Pancreas (tissue), 10 donors: ENCODE measurements around the gene EEIG2. TPM values are rescaled to one million over a fixed set of nuclear protein-coding genes. Genes with fewer than 3 reads are reported as not detected.
A peak's percentile ranks its signal among the peaks of the same experiment; 100 is the strongest.

ENCODE experiments used
- ATAC-seq, 4 donors: fragments of 200-7000 bp; cut with Tn5 transposase; one replicate each; pipeline versions ENCODE4 v1.8.0 to v1.9.1; 2020; ENCODE audit warnings: mild to moderate bottlenecking in 4 of 4, moderate library complexity in 4 of 4
- DNase-seq, 6 donors: peaks; one replicate each; pipeline ENCODE4 v3.0.0-alpha.2; 2020
- FAIRE-seq: peaks from 2 replicates; lab custom pipeline; 2012; peaks lifted over from hg19 to GRCh38; lab: Jason Lieb, UNC
- H3K27ac ChIP-seq, 4 donors: fragments of 200-600 bp; sonication (generic); 1 replicate in 3 of 4; 2 replicates in 1 of 4; pipeline versions ENCODE4 v1.5.0 to v1.8.0; 2020
- H3K27me3 ChIP-seq, 4 donors: fragments of 200-600 bp; one replicate each; pipeline ENCODE4 v1.8.0; 2021
- H3K36me3 ChIP-seq, 3 donors: fragments of 200-600 bp; sonication (generic) in 1 of 3; one replicate each; pipeline versions ENCODE4 v1.5.0 to v1.8.0; 2020 to 2021
- H3K4me1 ChIP-seq, 3 donors: fragments of 200-600 bp; one replicate each; pipeline ENCODE4 v1.8.0; 2021
- H3K4me3 ChIP-seq, 4 donors: fragments of 200-600 bp; sonication (generic) in 2 of 4; one replicate each; pipeline versions ENCODE4 v1.5.0 to v1.8.0; 2020 to 2021
- H3K9me3 ChIP-seq, 4 donors: fragments of 200-600 bp; one replicate each; pipeline ENCODE4 v1.8.0; 2021
- CTCF ChIP-seq, 4 donors: fragments of 200-600 bp; sonication (generic) in 3 of 4; IDR thresholded peaks; one replicate each; pipeline versions ENCODE4 v1.5.0 to v1.8.0; 2021; ENCODE audit warnings: antibody characterized with exemption in 4 of 4
- WGBS, 2 donors: extraction: QIAGEN DNeasy Blood & Tissue Kit; methylation state at CpG; one replicate each; pipeline ENCODE4 v1.1.7; 2013; 5-methylcytosine and 5-hydroxymethylcytosine counted together
- intact Hi-C, 3 donors: fragments of 100-400 bp; cut with DNase I; formaldehyde crosslinking; loops; one replicate each; pipeline versions ENCODE4 v1.11.1 to v1.14.2; 2022
- polyA plus RNA-seq, 2 donors: library from polyadenylated mRNA; stranded (reverse); fragments of 200-250 nt; gene quantifications; one replicate each; pipeline ENCODE4 v1.2.3, GENCODE V29; 2013
- total RNA-seq, 6 donors: library from RNA; stranded (reverse); fragmentation: NEBNext Ultra II Directional in 4 of 6; extraction: Animal tissue kit (Norgen Biotek cat#: 25700) in 4 of 6; gene quantifications; one replicate each; pipeline versions ENCODE4 v1.2.1 to v1.2.4, GENCODE V29; 2021 to 2023
- donor health status: healthy with polysubstance abuse.
- donor health status: DM: no; HTN: no; CAD: no; lungs with moderate emphysema.
- donor health status: DM: no; HTN: no; CAD: no.
- donor health status: control.
- donor health status: control.
- donor health status: Bipolar disorder and iron deficiency.
- donor health status: DM: yes; HTN: yes; CAD: no.
- donor health status: DM: no; HTN: no; CAD: no.
- donor health status: DM: no; HTN: no; CAD: no.
- donor health status: DM: yes; HTN: yes; CAD: no.

EEIG2 gene
- total and polyA plus RNA-seq, 8 donors = 1.7 to 13.0 (median 2.8) TPM

DNA sequence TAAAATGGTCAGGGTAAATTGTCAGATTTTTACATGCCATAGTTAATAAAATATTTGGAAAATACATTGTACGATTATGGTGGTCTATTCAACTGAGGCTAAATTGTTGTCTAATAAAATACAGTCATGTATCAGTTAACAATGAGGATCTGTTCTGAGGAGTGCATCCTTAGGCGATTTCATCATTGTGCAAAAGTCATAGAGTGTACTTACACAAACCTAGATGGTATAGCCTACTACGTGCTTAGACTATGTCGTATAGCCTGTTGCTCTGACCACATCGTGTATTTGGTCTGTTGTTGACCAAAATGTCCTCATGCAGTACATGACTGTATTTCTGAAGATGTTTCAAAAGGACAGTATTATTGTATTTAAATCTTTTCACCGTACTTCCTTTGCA, 5.2 kb downstream of the EEIG2 start:
- 87 to 95% methylated on average over 6 of the region's 6 CpGs for WGBS, 2 donors
- TF ChIP-seq CTCF (IDR thresholded peaks at IDR 0.05) = no peak
- no peak overlapping the region for H3K4me3 ChIP-seq
- ATAC-seq = no peak
- peaks cover 0 to 18% (median 5%) of the 10 kb centered on the region in 3 donors for H3K4me1 ChIP-seq
- intact Hi-C loops = loop anchor here in 1 of 3 donors (10.0 kb wide), 1 partner anchor 50 kb away; no protein-coding TSS in a partner anchor
- no peaks in the 10 kb centered on the region for H3K27me3 ChIP-seq
- no peaks in the 10 kb centered on the region for H3K9me3 ChIP-seq
- no peak for FAIRE-seq
- H3K36me3 ChIP-seq = no peaks in the 10 kb centered on the region
- no peak for DNase-seq
- no peak overlapping the region for H3K27ac ChIP-seq

GRCh38 chr1:108565512-108565911, 5.6 kb downstream of the EEIG2 start:
- FAIRE-seq (no peak), ATAC-seq (no peak), DNase-seq (no peak)
- intact Hi-C loops = loop anchor here in 1 of 3 donors (10.0 kb wide), 1 partner anchor 51 kb away; no protein-coding TSS in a partner anchor
- H3K27me3 ChIP-seq = no peaks in the 10 kb centered on the region
- H3K9me3 ChIP-seq = no peaks in the 10 kb centered on the region
- H3K36me3 ChIP-seq = no peaks in the 10 kb centered on the region
- WGBS, 2 donors = 80% methylated on average over 1 of the region's 1 CpG
- no peak overlapping the region for H3K4me3 ChIP-seq
- no peak for TF ChIP-seq CTCF (IDR thresholded peaks at IDR 0.05)
- H3K4me1 ChIP-seq = peaks cover 0 to 18% (median 5%) of the 10 kb centered on the region in 3 donors
- no peak overlapping the region for H3K27ac ChIP-seq

- no peak overlapping the region for H3K4me3 ChIP-seq
- no peak overlapping the region for H3K27ac ChIP-seq
- no peaks in the 10 kb centered on the region for H3K4me1 ChIP-seq
- no peak for DNase-seq
- no peak for FAIRE-seq
- H3K27me3 ChIP-seq = no peaks in the 10 kb centered on the region
- no peaks in the 10 kb centered on the region for H3K9me3 ChIP-seq
- WGBS, 2 donors = 77 to 85% methylated on average over 2 of the region's 2 CpGs
- intact Hi-C loops = loop anchor here in 1 of 3 donors (10.0 kb wide), 1 partner anchor 54 kb away; no protein-coding TSS in a partner anchor
- no peak for TF ChIP-seq CTCF (IDR thresholded peaks at IDR 0.05)
- H3K36me3 ChIP-seq = no peaks in the 10 kb centered on the region
- ATAC-seq = no peak
Measured at GRCh38 chr1:108568589-108568988, 8.7 kb downstream of the EEIG2 start.

DNA sequence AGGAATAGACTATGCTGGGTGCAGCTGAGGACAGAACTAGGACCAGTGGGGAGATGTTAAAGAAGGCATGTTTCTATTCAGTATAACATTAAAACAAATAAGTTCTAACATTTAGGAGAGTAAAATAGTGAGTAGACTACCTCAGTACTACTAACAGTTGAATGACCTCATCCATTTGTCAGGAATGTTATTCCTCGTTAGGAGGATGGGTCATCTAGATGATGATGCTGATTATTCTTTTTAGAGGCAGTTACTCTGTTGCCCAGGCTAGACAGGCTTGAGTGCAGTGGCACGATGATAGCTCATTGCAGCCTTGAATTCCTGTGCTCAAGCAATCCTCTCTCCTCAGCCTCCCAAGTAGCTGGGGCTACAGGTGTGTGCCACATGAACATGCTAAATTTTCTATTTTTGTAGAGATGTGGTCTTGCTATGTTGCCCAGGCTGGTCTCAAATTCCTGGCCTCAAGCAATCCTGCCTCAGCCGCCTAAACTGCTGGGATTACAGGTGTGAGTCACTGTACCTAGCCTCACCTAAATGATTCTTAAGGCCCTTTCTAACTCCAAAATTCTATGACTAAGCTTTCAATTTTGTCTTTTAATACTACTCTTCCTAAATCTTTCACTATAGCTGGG, 9.3 kb downstream of the EEIG2 start:
- Histone ChIP-seq H3K4me1 (no peaks in the 10 kb centered on the region), H3K9me3 (no peaks in the 10 kb centered on the region), H3K4me3 (no peak overlapping the region), H3K27ac (no peak overlapping the region), H3K27me3 (no peaks in the 10 kb centered on the region), H3K36me3 (no peaks in the 10 kb centered on the region)
- no peak for FAIRE-seq
- TF ChIP-seq CTCF (IDR thresholded peaks at IDR 0.05) = no peak
- no peak for DNase-seq
- no peak for ATAC-seq
- 92 to 95% methylated on average over 3 of the region's 3 CpGs for WGBS, 2 donors
- intact Hi-C loops = loop anchor here in 1 of 3 donors (10.0 kb wide), 1 partner anchor 54 kb away; no protein-coding TSS in a partner anchor

DNA sequence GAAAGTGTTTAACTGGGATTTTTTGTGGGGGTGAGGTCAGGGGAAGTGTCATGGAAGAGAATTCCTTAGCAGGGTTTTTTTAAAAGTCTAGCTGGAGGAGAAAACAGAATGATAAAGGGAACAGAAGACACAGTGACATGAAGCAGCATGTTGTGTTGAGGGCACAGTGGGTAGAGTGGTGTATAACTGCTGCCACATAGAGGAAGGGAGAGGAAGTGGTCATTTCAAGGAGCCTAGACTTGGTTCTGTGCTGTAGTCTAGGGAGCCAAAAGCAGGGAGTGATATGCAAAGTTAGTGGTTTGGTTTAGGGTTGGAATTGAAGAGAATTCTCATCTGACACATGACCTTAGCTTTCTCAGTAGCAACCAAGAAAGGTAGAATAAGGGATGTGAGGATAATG, 10.2 kb downstream of the EEIG2 start:
- FAIRE-seq = no peak
- H3K27me3 ChIP-seq = no peaks in the 10 kb centered on the region
- H3K36me3 ChIP-seq = no peaks in the 10 kb centered on the region
- no peak overlapping the region for H3K27ac ChIP-seq
- H3K4me1 ChIP-seq = no peaks in the 10 kb centered on the region
- ATAC-seq = peak in 3 of 4 donors; percentile 81 to 87 (median 83)
- peak in 1 of 4 donors; percentile 16 for TF ChIP-seq CTCF (IDR thresholded peaks at IDR 0.05)
- no peak overlapping the region for H3K4me3 ChIP-seq
- no peaks in the 10 kb centered on the region for H3K9me3 ChIP-seq
- intact Hi-C loops = no loop called here
- DNase-seq = no peak
